GM18909 (cell line): ENCODE results near the gene RUNX3.

Experiments
- ATAC-seq: cut with Tn5 transposase; IDR thresholded peaks from one replicate; pipeline ENCODE4 v1.9.1; 2021; ENCODE audit warnings: mild to moderate bottlenecking; ENCODE audit not compliant: unreplicated experiment, poor library complexity

The RUNX3 gene

DNA sequence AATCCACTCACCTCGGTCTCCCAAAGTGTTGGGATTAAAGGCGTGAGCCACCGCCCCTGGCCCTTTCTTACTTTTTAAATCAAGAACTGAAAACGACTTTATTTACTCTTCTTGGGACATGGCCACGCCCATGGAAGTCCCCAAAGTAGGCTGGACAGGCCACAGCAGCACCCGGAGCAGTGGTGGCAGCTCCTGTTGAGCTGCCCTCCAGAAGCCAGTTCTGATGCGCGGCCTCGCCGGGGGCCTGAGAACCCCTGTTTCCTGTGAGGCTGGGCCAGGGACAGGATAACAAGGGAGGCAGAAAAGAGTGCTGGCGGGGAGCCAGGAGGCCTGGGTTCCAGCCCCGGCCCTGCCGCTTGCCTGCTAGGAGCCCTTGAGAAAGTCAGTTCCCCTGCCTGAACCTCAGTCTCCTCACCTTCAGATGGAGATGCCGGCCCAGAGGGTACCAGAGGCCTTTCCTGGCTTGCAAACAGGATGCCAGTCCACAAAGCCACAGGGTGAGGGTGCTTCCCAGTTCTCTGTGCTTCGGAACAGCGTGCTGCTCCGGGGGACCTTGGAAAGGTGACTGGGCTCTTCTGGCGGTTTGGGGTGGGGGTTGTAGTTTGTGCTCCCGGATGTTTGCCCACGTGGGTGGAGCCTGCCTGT, 59.4 kb downstream of the RUNX3 start:
- no peak for ATAC-seq

DNA sequence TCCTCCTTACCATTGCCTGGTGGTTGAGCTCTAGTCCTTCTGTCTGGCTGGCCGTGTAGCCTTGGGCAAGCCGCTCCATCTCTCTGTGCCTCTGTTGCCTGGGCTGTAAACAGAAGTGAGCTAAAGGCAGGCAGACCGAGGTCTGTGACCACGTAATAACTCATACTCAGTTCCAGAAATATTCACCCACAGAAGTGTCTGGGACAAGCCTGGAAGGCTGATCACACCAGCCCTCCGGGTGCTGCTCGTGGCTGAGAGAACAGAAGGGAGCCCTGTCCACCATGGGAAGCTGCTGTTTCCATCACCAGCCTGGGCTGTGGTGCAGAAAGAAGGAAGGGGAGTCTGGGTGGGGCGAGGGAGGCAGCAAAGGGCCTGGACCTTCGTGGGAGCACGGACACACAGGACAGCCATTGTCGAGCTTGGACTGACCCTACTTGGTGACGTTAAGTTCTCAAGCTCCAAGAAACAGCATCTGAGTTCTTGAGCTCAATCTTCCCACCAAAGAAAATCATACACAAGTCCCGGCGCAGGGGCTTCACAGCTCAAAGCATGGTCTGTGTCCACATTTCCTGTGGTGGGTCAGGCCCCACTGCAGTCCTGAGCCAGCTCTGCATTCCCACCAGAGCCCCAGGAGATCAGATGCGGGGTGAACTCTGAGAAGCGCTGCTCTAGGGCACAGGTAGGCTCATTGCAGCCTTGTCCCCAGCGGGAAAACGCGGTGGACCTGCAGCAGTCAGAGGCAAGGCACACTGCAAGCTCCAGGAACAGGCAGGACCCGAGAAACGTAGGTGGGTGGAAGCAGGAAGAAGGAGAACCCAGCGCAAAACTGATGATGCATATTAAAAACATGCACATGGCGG, 61.8 kb downstream of the RUNX3 start:
- no peak for ATAC-seq

DNA sequence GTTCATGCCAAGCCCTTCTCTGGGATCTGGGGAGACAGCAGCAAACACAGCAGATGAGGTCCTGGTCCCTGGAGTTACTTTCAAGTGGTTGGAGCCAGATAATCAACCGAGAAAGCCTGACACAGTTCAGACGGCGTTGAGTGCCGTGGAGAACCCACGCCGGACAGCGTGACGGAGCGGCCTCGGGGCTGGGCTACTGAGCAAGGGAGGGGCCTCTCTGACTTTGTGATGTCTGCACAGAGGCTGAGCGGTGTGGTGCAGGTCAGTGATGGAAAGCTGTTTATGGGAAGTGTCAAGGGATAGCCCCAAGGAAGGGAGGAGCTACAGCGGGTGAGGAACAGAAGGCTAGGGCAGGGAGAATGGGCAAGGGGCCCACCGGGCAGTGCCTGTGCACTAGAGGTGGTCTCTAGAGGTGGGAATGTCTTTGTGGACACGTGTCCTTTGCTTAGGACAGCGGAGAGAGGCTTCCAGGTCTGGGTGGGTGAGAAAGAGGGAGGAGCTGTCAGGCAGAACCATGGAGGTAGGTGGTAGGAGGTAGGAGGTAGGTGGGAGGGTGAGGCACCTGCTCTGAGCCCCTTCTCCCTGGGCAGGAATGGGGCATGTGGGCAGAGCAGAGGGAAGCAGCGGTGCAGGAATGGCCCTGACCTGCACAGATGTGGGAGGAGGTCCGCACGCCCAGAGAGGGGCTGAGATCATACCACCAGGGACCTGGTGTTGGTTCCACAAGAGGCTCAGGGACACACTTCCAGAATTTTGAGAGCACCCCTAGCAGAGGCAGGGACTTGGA, 62.8 kb downstream of the RUNX3 start:
- ATAC-seq = no peak

DNA sequence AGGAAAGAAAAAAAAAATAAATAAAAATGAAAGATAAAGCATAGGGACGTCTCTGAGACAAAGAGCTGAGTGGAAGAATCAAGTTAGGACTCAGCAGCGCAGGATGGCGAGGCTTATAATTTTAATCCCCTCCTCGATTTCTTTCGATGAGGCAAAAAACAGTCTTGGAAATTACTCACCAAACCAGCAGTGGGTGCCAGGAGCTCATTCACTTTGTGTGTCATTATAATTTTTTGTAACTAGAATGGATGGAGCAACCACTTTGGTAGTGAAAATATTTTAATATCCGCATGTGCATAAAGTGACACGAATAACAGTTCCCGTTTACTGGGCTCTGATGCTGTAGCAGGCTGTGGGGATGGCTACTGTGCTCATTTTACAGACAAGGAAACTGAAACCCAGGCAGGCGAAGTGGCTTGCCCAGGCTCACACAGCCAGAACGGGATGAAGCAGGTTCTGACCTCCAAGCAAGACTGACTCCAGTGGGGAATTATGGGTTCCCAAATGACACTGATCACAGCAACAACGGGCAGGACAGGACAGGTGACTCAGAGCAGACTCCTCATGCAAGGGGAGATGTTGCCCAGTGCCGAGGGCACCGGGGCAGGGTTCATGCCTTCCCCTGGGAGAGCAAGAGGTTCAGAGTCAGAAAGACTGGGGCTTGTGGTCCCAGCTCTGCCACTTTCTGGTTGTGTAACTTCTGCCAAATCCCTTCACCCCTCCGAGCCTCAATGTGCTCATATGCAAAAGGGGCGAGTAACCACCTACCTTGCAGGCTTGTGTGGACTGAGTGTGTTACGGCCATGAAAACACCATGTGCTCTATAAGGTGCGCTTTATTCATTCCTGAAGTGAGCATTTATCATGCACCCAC, 63.6 kb downstream of the RUNX3 start:
- ATAC-seq = no peak

DNA sequence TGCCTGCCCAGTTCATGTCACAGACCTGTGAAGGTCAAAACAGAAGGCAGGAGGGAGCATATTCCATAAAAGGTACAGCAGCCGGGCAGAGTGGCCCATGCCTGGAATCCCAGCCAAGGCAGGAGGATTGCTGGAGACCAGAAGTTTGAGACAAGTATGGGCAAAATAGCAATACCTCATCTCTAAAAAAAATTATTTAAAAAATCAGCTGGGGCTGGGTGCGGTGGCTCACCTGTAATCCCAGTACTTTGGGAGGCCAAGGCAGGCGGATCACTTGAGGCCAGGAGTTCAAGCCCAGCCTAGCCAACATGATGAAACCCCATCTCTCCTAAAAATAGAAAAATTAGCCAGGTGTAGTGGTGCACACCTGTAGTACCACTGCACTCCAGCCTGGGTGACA, 64.5 kb downstream of the RUNX3 start:
- ATAC-seq = no peak

DNA sequence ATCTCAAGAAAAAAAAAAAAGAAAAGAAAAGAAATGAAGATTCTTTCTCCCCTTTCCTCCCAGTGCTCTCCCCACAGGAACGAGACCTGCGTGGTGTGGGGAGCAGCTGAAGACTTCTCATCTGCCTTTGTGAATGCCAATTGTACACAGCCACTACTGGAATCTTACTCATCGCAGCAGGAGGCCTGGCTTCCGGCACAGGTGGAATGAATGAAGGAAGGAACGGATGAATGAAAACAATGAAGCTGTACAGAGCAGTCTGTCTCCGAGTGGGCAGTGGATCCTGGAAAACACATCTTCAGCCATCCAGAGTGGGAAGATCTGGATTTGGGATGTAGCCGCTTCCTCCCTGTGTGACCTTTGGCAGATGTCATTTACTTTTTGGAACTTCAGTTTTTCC, 64.9 kb downstream of the RUNX3 start:
- ATAC-seq = no peak

DNA sequence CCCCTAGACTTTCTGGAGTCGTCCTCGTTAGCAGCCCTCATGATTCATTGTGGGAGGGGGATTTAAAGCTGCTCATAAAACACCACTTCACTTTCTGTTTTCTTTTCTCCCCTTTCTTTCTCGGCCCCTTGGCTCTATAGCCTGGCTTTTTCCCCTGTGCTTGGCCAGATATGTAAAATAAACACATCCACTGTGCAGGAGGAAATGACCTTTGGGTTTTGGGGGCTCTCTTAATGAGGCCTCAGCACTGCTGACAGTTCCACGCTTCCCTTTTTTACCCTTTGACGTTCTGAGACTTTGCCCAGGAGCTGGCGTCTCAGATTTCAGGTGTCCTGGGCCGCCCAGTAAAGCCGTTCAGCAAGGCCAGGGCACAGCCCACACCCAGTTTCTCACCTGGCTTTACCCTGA, 65.7 kb downstream of the RUNX3 start:
- no peak for ATAC-seq

DNA sequence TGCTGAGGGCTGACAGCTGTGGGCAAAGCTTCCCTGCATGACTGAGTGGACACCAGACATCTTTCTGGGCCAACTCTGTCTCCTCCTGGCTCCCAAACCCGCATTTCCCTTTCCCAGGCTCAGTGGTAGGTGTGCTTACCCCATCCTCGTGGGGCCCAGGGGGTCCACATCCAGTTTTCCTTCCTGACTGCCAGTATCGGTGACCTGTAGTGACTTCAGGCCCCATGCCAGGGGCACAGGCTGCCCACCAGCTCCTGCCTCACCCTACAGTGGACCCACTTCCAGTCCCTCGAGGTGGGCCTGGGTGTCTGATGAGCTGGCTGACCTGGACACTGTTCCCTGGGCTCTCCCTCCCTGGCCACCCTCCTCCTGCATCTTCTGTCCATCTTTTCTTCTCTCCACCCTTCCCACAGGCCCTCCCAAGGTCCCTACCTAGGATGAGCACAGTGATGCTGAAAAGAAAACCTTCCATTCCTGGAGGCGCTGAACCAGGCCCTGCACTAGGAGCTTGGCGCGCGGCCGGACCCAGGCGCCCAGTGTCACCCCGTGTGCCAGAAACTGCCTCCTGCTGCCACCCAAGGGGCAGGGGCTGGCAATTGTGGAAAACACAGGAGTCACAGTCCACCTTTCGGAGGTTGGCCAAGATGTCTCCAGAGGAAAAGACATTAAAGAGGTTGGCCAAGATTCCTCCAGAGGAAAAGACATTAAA, 67.1 kb downstream of the RUNX3 start:
- ATAC-seq = no peak

DNA sequence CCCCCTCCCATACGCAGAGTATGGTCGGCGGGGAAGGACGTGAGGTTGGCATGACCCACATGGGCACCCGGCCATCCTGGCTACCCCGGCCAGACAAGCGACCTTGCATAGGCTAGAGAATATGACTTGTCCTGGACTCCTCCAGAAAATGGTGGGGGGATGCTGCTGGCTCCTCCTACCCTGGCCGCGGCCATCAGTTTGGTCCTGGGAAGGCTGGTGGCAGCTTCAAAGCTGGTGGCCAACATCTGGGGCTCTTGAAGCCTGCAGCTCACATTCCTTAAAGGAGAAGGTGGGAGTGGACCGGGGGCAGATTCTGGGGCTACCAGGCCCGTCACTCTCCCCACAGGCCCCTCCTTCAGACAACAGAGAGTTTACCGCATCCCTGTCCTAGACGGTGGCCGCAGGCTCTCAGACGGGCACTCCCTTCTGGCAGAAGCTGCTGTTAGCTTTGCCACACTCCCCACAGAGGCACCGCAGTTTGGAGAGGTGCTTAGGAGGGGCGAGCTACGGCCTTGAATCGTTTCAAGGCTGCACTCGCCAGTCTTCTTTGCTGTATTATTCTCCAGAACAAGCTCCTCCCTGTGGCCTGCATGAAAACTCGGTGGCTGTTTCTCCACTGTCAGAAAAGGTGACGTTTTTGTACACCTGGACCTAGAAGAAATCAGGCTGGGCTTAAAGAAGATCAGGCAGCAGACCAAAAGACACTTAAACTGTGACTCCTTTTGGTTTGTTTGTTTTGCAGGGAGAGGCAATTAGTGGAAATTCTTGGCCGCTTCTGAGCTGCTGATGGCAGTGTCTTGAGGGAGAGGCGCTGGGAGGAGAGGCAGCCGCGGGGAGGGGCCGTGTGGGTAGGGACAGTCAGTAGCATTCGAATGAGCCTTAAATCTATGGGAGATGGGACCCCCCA, 68.0 kb downstream of the RUNX3 start:
- no peak for ATAC-seq

DNA sequence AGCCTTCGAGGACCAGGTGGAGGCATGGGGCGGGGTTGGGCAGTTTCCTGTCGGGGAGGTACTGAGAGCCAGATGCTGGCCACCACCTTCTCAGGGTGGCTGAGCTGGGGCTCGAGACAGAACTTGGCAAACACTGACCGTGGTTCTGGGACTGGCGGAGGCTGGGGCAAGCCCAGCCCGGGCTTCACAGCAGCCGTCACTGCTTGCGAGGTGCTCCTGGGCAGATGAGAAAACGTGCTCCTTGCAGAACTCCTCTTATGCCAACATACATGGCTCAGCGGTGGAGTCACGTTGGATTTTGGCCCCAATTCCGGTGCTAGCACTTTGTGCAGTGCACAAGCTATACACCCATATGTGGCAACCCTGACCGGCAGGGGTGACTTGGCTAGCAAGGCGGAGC, 69.2 kb downstream of the RUNX3 start:
- ATAC-seq = no peak

DNA sequence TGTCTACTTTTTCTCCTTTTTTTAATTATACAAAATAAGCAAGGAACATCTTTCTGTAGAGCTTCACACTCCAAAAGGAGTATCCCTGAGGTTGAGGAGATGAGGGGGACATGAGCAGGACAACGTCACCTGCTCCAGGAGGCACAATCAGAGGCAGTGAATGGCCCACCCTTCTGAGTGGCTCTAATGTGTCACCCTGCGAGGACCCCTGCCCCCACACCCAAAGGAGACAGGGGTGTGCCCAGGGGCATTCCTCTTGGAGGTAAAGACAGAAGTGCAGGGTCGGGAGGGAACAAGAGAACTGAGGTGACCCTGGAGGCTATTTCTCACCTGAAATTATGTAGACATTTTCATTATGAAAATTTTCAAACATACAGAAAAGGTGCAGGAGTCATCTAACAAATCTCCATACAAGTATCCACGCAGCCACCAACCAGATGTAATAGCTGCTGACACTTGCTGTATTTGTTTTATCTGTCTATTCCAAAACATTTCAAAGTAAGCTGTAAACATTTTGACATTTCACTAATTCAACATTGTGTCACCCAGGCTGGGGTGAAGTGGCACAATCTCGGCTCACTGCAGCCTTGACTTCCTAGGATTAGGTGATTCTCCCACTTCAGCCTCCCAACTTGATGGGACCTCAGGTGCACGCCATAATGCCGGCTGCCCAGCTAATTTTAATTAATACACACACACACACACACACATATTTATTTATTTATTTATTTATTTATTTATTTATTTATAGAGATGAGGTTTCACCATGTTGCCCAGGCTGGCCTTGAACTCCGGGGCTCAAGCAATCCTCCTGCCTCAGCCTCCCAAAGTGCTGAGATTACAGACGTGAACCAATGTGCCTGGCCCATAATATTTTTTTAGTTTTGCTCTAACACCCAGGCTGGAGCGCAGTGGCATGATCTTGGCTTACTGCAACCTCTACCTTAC, 70.7 kb downstream of the RUNX3 start:
- no peak for ATAC-seq

DNA sequence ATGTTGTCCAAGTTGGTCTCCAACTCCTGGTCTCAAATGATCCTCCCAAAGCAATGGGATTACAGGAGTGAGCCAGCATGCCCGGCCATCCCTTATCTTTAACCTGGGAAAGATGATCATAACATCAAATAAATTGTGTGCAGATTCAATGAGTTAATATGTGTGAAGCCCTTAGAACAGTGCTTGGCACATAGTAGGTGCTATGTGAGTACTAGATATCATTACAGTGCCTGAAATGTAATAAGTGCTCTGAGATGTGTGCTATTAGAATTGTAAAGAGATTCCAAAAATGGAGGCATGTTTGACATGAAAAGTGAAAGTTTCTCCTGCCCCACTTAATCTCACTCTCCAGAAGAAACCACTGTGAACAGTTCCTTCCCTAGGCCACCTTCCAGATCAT, 71.8 kb downstream of the RUNX3 start:
- ATAC-seq = no peak

DNA sequence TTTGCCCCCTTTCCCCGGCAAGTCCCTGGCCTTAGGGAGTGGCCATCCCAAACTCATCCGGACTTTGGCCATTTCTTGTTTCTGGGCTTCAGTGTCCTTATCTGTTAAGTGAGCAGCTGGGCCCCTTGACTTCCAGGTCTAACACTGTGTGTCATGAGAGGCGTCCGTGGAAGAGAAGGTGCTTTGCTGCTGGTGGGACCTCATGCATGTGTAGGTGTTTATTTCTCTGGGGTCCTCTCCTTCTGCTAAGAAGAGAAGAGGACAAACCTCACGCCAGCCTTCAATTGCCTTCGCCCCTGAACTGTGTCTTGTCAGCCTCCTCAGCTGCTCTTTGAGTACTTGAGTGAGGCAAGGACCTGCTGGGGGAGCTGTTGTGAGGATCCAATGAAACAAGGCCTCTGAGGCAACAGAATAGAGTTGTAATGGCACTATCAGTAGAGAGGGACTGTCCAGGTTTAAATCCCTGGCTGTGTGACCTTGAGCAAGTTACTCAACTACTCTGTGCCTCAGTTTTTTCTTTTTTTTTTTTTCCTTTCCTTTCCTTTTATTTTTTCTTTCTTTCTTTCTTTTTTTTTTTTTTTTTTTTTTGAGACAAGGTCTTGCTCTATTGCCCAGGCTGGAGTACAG, 72.5 kb downstream of the RUNX3 start:
- no peak for ATAC-seq

DNA sequence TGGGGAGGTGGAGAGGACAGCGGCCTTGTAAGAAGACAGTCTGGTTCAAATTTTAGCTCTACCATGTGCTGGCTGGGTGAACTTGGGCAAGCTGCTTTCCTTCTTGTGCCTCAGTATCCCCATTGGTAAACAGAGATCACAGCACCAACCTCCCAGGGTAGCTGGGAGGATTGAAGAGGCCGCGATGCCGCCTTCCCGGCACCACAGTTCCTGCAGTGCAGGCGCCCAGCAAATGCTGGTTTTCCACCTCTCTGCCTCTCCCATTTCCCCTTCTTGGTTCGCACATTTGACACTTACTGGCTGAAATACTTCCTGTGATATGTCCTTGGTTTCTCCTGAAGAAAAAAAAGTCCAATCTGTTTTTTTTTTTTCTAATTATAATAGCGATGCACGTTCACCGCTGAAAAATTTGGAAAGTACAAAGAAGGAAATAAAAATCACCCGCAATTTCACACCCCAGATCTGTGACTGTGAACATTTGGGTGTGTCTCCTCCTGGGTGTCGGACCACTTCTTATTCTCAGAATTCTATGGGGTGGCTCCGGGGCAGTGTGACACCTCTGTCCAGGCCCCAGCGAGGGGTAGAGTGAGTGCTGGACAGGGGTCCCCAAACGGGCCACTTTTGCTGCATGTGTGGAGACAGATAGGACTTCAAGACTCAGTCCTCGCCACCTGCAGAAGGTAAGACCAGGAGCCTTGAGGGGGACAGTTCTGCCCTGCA, 73.1 kb downstream of the RUNX3 start:
- no peak for ATAC-seq

DNA sequence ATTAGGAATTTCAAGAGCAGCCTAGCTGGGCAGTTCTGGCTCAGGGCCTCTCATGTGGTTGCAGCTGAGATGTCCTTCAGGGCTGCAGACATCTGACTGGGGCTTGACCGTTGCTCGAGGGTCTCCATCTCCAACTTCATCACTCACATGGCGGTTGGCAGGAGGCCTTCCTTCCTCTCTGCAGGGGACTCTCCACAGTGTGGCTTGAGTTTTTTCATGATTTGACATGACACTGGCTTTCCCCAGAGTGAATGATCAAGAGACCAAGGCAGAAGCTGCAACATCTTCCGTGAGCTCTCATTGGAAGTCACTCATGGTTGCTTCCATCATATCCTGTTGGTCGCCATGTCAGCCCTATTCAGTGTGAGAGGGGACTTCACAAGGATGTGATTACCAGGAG, 74.6 kb downstream of the RUNX3 start:
- no peak for ATAC-seq

DNA sequence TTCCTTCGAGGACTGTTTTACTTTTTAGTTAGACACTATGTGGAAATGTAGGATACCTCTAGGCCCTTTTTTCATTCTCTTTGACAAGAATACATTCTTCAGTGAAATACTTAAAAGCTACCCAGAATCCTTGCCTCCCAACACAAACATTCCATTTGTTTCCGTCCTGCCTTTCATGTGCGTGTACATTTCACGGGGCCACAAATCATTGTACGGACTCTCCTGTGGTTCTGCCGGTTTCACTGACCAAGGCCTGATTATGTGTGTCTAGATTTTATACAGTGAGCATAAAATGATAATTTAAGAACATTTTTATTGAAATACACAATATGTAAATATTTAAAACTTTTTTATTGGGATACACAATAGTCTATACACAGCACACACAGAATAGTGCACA, 76.4 kb downstream of the RUNX3 start:
- no peak for ATAC-seq
